ENCODE results near the gene USP49.
A peak's percentile ranks its signal among the peaks of the same experiment; 100 is the strongest.

USP49 gene

DNA sequence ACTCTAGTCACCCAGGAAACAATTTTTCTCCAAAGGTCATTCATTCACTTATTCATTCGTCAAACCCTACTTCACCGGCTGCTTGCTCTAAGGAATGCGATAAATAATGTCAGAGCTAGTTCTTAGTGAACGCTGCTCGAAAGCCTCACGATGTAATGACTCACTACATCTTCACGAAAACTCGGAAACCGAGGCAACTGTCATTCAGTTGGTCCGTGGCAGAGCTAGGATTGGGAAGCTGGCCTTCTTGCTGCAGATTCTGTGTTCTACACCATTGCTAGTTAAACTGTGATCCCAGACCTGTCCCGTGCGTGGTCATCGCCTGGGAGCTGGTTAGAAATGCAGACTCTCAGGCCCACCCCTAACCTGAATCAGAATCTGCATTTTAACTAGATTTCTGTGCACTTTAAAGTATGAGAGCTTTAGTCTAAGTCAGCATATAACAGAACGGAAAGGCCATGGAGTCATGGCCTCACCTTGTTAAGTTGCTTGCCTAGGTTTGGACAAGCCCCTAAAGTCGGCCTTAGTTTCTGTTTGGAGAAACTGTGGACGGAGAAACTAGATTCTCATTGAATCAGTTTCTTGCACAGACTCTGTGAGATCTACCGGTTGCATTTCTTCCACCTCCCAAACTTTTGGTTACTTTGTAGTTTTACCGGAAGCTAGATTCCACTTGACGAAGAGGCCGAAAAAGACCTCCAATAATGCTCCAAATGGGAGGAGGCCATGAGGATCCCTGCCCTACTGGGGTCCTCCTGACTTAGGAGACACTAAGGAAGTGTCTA is 47.1 kb upstream of the USP49 start:
- Histone ChIP-seq H3K9ac (ENCODE audit: low read depth, low read length, poor library complexity, severe bottlenecking) (peak overlapping the region; percentile 77), H3K9me2 (replicated peaks; ENCODE audit: low read depth, low read length) (no peaks in the 10 kb centered on the region), H3K4me1 (ENCODE audit: insufficient read depth, low read length, poor library complexity, severe bottlenecking) (peaks cover 27% of the 10 kb centered on the region), H3K4me2 (ENCODE audit: low read depth, low read length, poor library complexity, severe bottlenecking) (peak overlapping the region; percentile 94), H4K20me1 (ENCODE audit: insufficient read depth, low read length, poor library complexity, severe bottlenecking) (peaks cover 33% of the 10 kb centered on the region), H3K36me3 (ENCODE audit: insufficient read depth, low read length) (peaks cover 2% of the 10 kb centered on the region; the same call in 1 of the 2 replicates), H3K79me2 (ENCODE audit: insufficient read depth, low read length) (peaks cover 43% of the 10 kb centered on the region), H3F3A (ENCODE audit: low read depth) (peaks cover 8% of the 10 kb centered on the region; the same call in 1 of the 2 replicates), H3K27me3 (ENCODE audit: insufficient read depth, low read length, poor library complexity, severe bottlenecking) (peaks cover 6% of the 10 kb centered on the region), H2AFZ (ENCODE audit: low read length) (peak overlapping the region; percentile 29; the same call in 1 of the 2 replicates), H3K4me3 (ENCODE audit: low read length, poor library complexity, severe bottlenecking) (peak overlapping the region; percentile 83), H3K9me3 (ENCODE audit: insufficient read depth, low read depth, low read length) (no peaks in the 10 kb centered on the region)
- TF ChIP-seq EZH2phosphoT487 (IDR thresholded peaks at IDR 0.05; ENCODE audit: borderline replicate concordance) = no peak
- TF ChIP-seq CTCF (conservative IDR thresholded peaks at IDR 0.05; ENCODE audit: low read length) = no peak

- H3K4me1 ChIP-seq (ENCODE audit: insufficient read depth, low read length, poor library complexity, severe bottlenecking) = peaks cover 35% of the 10 kb centered on the region
- peaks cover 41% of the 10 kb centered on the region for H4K20me1 ChIP-seq (ENCODE audit: insufficient read depth, low read length, poor library complexity, severe bottlenecking)
- no peaks in the 10 kb centered on the region for H3K9me2 ChIP-seq (replicated peaks; ENCODE audit: low read depth, low read length)
- H3K9me3 ChIP-seq (ENCODE audit: insufficient read depth, low read depth, low read length) = no peaks in the 10 kb centered on the region
- peak within 1 kb of the TSS; percentile 98 for H3K9ac ChIP-seq (ENCODE audit: low read depth, low read length, poor library complexity, severe bottlenecking)
- peaks cover 51% of the 10 kb centered on the region for H3K79me2 ChIP-seq (ENCODE audit: insufficient read depth, low read length)
- H2AFZ ChIP-seq (ENCODE audit: low read length) = peak within 1 kb of the TSS; percentile 29; the same call in 1 of the 2 replicates
- peak within 1 kb of the TSS; percentile 98 for H3K4me2 ChIP-seq (ENCODE audit: low read depth, low read length, poor library complexity, severe bottlenecking)
- TF ChIP-seq CTCF (conservative IDR thresholded peaks at IDR 0.05; ENCODE audit: low read length) = no peak
- no peak for TF ChIP-seq EZH2phosphoT487 (IDR thresholded peaks at IDR 0.05; ENCODE audit: borderline replicate concordance)
- H3K4me3 ChIP-seq (ENCODE audit: low read length, poor library complexity, severe bottlenecking) = peak within 1 kb of the TSS; percentile 83
- H3K36me3 ChIP-seq (ENCODE audit: insufficient read depth, low read length) = peaks cover 10% of the 10 kb centered on the region; the same call in 1 of the 2 replicates
- peaks cover 8% of the 10 kb centered on the region; the same call in 1 of the 2 replicates for H3F3A ChIP-seq (ENCODE audit: low read depth)
- peaks cover 6% of the 10 kb centered on the region for H3K27me3 ChIP-seq (ENCODE audit: insufficient read depth, low read length, poor library complexity, severe bottlenecking)
These were observed 46.3 kb upstream of the USP49 start, which contains the start of gene CCND3 for GRCh38 chr6:41941280-41942066. TSS of gene CCND3 (minus strand) at chr6:41941808. CDS start at chr6:41941649, 159 bp downstream.

GRCh38 chr6:41940759-41941279 is 45.6 kb upstream of the USP49 start:
- peak overlapping the region; percentile 98 for H3K4me2 ChIP-seq (ENCODE audit: low read depth, low read length, poor library complexity, severe bottlenecking)
- peaks cover 55% of the 10 kb centered on the region for H3K79me2 ChIP-seq (ENCODE audit: insufficient read depth, low read length)
- H3K27me3 ChIP-seq (ENCODE audit: insufficient read depth, low read length, poor library complexity, severe bottlenecking) = peaks cover 6% of the 10 kb centered on the region
- no peak for TF ChIP-seq CTCF (conservative IDR thresholded peaks at IDR 0.05; ENCODE audit: low read length)
- TF ChIP-seq EZH2phosphoT487 (IDR thresholded peaks at IDR 0.05; ENCODE audit: borderline replicate concordance) = no peak
- H3K9me3 ChIP-seq (ENCODE audit: insufficient read depth, low read depth, low read length) = no peaks in the 10 kb centered on the region
- H3K4me3 ChIP-seq (ENCODE audit: low read length, poor library complexity, severe bottlenecking) = peak overlapping the region; percentile 83
- peak overlapping the region; percentile 98 for H3K9ac ChIP-seq (ENCODE audit: low read depth, low read length, poor library complexity, severe bottlenecking)
- peaks cover 12% of the 10 kb centered on the region for H3K36me3 ChIP-seq (ENCODE audit: insufficient read depth, low read length)
- H3F3A ChIP-seq (ENCODE audit: low read depth) = peaks cover 10% of the 10 kb centered on the region; the same call in 1 of the 2 replicates
- peaks cover 45% of the 10 kb centered on the region for H4K20me1 ChIP-seq (ENCODE audit: insufficient read depth, low read length, poor library complexity, severe bottlenecking)
- no peaks in the 10 kb centered on the region for H3K9me2 ChIP-seq (replicated peaks; ENCODE audit: low read depth, low read length)
- H2AFZ ChIP-seq (ENCODE audit: low read length) = 0 out of 2 replicates have a peak overlapping the region, but pooled peaks have one; percentile 22
- H3K4me1 ChIP-seq (ENCODE audit: insufficient read depth, low read length, poor library complexity, severe bottlenecking) = peaks cover 39% of the 10 kb centered on the region

All from Loucy (cell line).